Natural killer cell (primary cell): ENCODE data around the gene SLC12A7. TPM values are rescaled to one million over a fixed set of nuclear protein-coding genes. Genes with fewer than 3 reads are reported as not detected.
A peak's percentile ranks its signal among the peaks of the same experiment; 100 is the strongest.

Experiments
- ATAC-seq, 3 donors: fragments of 150-1000 bp in 2 of 3; fragments of 200-7000 bp in 1 of 3; cut with Tn5 transposase; 1 replicate in 1 of 3; 2 replicates in 2 of 3; pipeline ENCODE4 v1.10.0; 2021; ENCODE audit warnings: mild to moderate bottlenecking in 2 of 3, moderate library complexity in 2 of 3
- DNase-seq, 2 donors: peaks; one replicate each; pipeline versions ENCODE4 v3.0.0 to v3.0.0-alpha.2; 2013 to 2021; ENCODE audit warnings: mixed read lengths in 1 of 2
- H3K27ac ChIP-seq: one replicate; pipeline ENCODE4 v1.5.1; 2013; ENCODE audit warnings: mild to moderate bottlenecking, low read length
- H3K27me3 ChIP-seq: one replicate; pipeline ENCODE4 v1.6.1; 2013; ENCODE audit warnings: low read length; ENCODE audit not compliant: control insufficient read depth, insufficient read depth
- H3K36me3 ChIP-seq: one replicate; pipeline ENCODE4 v1.6.1; 2013; ENCODE audit warnings: low read length; ENCODE audit not compliant: control insufficient read depth, insufficient read depth
- H3K4me1 ChIP-seq: one replicate; pipeline ENCODE4 v1.6.1; 2013; ENCODE audit warnings: low read length; ENCODE audit not compliant: control insufficient read depth, insufficient read depth
- H3K4me3 ChIP-seq: one replicate; pipeline ENCODE4 v1.5.1; 2013; ENCODE audit warnings: low read length
- H3K9me3 ChIP-seq: one replicate; pipeline ENCODE4 v1.6.1; 2013; ENCODE audit warnings: low read length; ENCODE audit not compliant: control insufficient read depth, insufficient read depth
- H3K27ac Mint-ChIP-seq, 2 donors: one replicate each; pipeline ENCODE4 v1.8.0; 2022; ENCODE audit warnings: mild to moderate bottlenecking in 2 of 2, mixed read lengths in 2 of 2, moderate library complexity in 1 of 2
- H3K27me3 Mint-ChIP-seq, 2 donors: one replicate each; pipeline ENCODE4 v1.8.0; 2022; ENCODE audit warnings: low read depth in 2 of 2, mixed read lengths in 2 of 2
- H3K36me3 Mint-ChIP-seq: one replicate; pipeline ENCODE4 v1.8.0; 2022; ENCODE audit warnings: mixed read lengths
- H3K4me1 Mint-ChIP-seq, 2 donors: one replicate each; pipeline ENCODE4 v1.8.0; 2022; ENCODE audit warnings: mixed read lengths in 2 of 2
- H3K4me3 Mint-ChIP-seq: one replicate; pipeline ENCODE4 v1.8.0; 2022; ENCODE audit warnings: mild to moderate bottlenecking, moderate library complexity, mixed read lengths
- H3K9me3 Mint-ChIP-seq, 2 donors: one replicate each; pipeline ENCODE4 v1.8.0; 2022; ENCODE audit warnings: mixed read lengths in 2 of 2
- CTCF ChIP-seq: fragments of 200-600 bp; IDR thresholded peaks from one replicate; pipeline ENCODE4 v1.8.0; 2022; ENCODE audit warnings: antibody characterized with exemption
- WGBS: methylation state at CpG from one replicate; pipeline ENCODE4 v1.1.7; 2013; ENCODE audit warnings: missing lambda C conversion rate; ENCODE audit not compliant: insufficient coverage; 5-methylcytosine and 5-hydroxymethylcytosine counted together
- intact Hi-C: fragments of 100-400 bp; cut with micrococcal nuclease; formaldehyde crosslinking; loops from one replicate; pipeline ENCODE4 v1.14.2; 2022
- total RNA-seq, 4 donors: library from RNA; stranded (reverse); fragments of 120-200 nt in 1 of 4; gene quantifications; one replicate each; pipeline versions ENCODE4 v1.2.3 to v1.2.4, GENCODE V29; 2013 to 2022

The SLC12A7 gene
- total RNA-seq, 3 donors from 2014 or later (not counting 1 experiment from before 2014, with no cell fraction given), result 53.2 to 92.5 (median 81.3) TPM

GRCh38 chr5:1150866-1151265 is 39.0 kb upstream of the SLC12A7 start:
- no peak overlapping the region for H3K4me3 Mint-ChIP-seq
- Histone ChIP-seq H3K4me3 (no peak overlapping the region), H3K9me3 (no peaks in the 10 kb centered on the region), H3K36me3 (no peaks in the 10 kb centered on the region), H3K4me1 (peaks cover 46% of the 10 kb centered on the region), H3K27ac (no peak overlapping the region), H3K27me3 (no peaks in the 10 kb centered on the region)
- peak overlapping the region in 1 of 2 donors; percentile 36 for H3K27ac Mint-ChIP-seq
- 94% methylated on average over 10 of the region's 10 CpGs for WGBS
- DNase-seq (no peak), ATAC-seq (no peak)
- TF ChIP-seq CTCF, result no peak
- intact Hi-C loops, result loop anchor here (5.0 kb wide), 1 partner anchor 44 kb away; no protein-coding TSS in a partner anchor
- H3K27me3 Mint-ChIP-seq, result peaks cover 0 to 4% of the 10 kb centered on the region in 2 donors
- H3K9me3 Mint-ChIP-seq, result no peaks in the 10 kb centered on the region
- H3K4me1 Mint-ChIP-seq, result peaks cover 31 to 34% of the 10 kb centered on the region in 2 donors
- H3K36me3 Mint-ChIP-seq, result no peaks in the 10 kb centered on the region

- no peaks in the 10 kb centered on the region for H3K36me3 ChIP-seq
- H3K4me1 Mint-ChIP-seq, result peaks cover 0 to 11% of the 10 kb centered on the region in 2 donors
- WGBS, result 90% methylated on average over 25 of the region's 25 CpGs
- DNase-seq (no peak), ATAC-seq (no peak)
- no peak overlapping the region for H3K4me3 ChIP-seq
- intact Hi-C loops, result loop anchor here (10.0 kb wide), 1 partner anchor 140 kb away; the partner anchor contains the start of gene NKD2
- no peak for TF ChIP-seq CTCF
- peaks cover 7% of the 10 kb centered on the region for H3K4me1 ChIP-seq
- no peak overlapping the region for H3K4me3 Mint-ChIP-seq
- H3K27ac ChIP-seq, result no peak overlapping the region
- H3K27me3 Mint-ChIP-seq, result peaks cover 0 to 10% of the 10 kb centered on the region in 2 donors
- no peak overlapping the region for H3K27ac Mint-ChIP-seq
- H3K9me3 Mint-ChIP-seq, result no peaks in the 10 kb centered on the region
- no peaks in the 10 kb centered on the region for H3K27me3 ChIP-seq
- no peaks in the 10 kb centered on the region for H3K9me3 ChIP-seq
- H3K36me3 Mint-ChIP-seq, result no peaks in the 10 kb centered on the region
These were observed 33.0 kb upstream of the SLC12A7 start for GRCh38 chr5:1144638-1145396.

- Histone ChIP-seq H3K27me3 (no peaks in the 10 kb centered on the region), H3K9me3 (no peaks in the 10 kb centered on the region), H3K4me3 (no peak overlapping the region), H3K4me1 (peaks cover 7% of the 10 kb centered on the region), H3K36me3 (no peaks in the 10 kb centered on the region), H3K27ac (no peak overlapping the region)
- Mint-ChIP-seq H3K9me3 (no peaks in the 10 kb centered on the region), H3K4me3 (no peak overlapping the region), H3K27ac (no peak overlapping the region), H3K4me1 (peaks cover 0 to 11% of the 10 kb centered on the region in 2 donors), H3K27me3 (peaks cover 0 to 10% of the 10 kb centered on the region in 2 donors), H3K36me3 (no peaks in the 10 kb centered on the region)
- whole genome bisulfite sequencing, result 78% methylated on average over 19 of the region's 19 CpGs
- intact Hi-C loops, result loop anchor here (10.0 kb wide), 1 partner anchor 139 kb away; the partner anchor contains the start of gene NKD2
- ATAC-seq (no peak), DNase-seq (no peak)
- no peak for TF ChIP-seq CTCF
These were observed 32.2 kb upstream of the SLC12A7 start for GRCh38 chr5:1144089-1144488.
